Choroid plexus epithelial cell (primary cell): Measurements from ENCODE around the gene PRKN.
"Not testable (repeated sequence)": the region's sequence is repeated elsewhere in the genome, so short reads cannot be mapped to it uniquely, and the experiment has no call there.

ENCODE experiments used
- DNase-seq: peaks from one replicate; pipeline ENCODE4 v3.0.0-alpha.2; 2010; ENCODE audit warnings: low read depth
- H3K4me3 ChIP-seq: 2 replicates; pipeline ENCODE4 v1.5.1; 2011; ENCODE audit warnings: low read depth, mild to moderate bottlenecking, control low read depth, low read length, moderate library complexity
- TF ChIP-seq, protein P1 (sequence below): conservative IDR thresholded peaks from 2 replicates; pipeline ENCODE4 v1.5.1; 2011; ENCODE audit warnings: low read depth, mild to moderate bottlenecking, control low read depth, inconsistent platforms, low read length, moderate library complexity

The PRKN gene

DNA sequence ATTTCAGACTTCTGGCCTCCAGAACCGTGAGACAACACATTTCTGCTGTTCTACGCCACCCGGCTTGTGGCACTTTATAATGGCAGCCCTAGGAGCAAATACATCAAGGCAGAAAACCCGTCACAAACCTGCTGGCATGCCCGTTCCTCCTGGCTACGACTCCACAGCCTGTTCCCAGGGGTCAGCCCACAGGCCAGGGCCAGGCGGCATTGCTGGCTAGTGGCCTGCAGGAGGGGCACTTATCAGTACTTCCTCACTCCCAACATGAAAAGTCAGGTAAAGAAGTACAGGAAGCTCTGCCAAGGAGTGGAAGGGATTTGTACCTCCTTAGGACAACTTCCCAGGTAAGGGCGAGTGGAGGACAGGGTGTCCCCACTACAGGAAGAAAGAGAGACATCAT is 1230.6 kb downstream of the PRKN start:
- no peak overlapping the region for H3K4me3 ChIP-seq
- DNase-seq: no peak
- TF ChIP-seq, protein P1, sequence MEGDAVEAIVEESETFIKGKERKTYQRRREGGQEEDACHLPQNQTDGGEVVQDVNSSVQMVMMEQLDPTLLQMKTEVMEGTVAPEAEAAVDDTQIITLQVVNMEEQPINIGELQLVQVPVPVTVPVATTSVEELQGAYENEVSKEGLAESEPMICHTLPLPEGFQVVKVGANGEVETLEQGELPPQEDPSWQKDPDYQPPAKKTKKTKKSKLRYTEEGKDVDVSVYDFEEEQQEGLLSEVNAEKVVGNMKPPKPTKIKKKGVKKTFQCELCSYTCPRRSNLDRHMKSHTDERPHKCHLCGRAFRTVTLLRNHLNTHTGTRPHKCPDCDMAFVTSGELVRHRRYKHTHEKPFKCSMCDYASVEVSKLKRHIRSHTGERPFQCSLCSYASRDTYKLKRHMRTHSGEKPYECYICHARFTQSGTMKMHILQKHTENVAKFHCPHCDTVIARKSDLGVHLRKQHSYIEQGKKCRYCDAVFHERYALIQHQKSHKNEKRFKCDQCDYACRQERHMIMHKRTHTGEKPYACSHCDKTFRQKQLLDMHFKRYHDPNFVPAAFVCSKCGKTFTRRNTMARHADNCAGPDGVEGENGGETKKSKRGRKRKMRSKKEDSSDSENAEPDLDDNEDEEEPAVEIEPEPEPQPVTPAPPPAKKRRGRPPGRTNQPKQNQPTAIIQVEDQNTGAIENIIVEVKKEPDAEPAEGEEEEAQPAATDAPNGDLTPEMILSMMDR: no peak

DNA sequence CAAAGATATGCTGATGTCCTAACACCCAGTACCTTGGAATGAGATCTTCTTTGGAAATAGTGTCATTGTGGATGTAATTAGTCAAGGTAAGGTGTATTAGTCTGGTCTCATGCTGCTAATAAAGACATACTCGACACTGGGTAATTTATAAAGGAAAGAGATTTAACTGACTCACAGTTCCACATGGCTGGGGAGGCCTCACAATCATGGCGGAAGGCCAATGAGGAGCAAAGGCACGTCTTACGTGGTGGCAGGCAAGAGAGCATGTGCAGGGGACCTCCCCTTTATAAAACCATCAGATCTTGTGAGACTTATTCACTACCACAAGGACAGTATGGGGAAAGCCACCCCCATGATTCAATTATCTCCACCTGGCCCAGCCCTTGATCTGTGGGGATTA is 1231.3 kb downstream of the PRKN start:
- not testable (repeated sequence) for H3K4me3 ChIP-seq, DNase-seq

GRCh38 chr6:161494566-161494965 is 1233.0 kb downstream of the PRKN start:
- TF ChIP-seq, protein P1: no peak
- no peak overlapping the region for H3K4me3 ChIP-seq
- DNase-seq: no peak

GRCh38 chr6:161493576-161494118 is 1233.9 kb downstream of the PRKN start:
- no peak for DNase-seq
- TF ChIP-seq, protein P1: no peak
- H3K4me3 ChIP-seq: no peak overlapping the region

- TF ChIP-seq, protein P1: no peak
- H3K4me3 ChIP-seq: no peak overlapping the region
- DNase-seq: no peak
These were observed 1237.8 kb downstream of the PRKN start for GRCh38 chr6:161489626-161490306.

- no peak for DNase-seq
- TF ChIP-seq, protein P1: no peak
- H3K4me3 ChIP-seq: no peak overlapping the region
These were observed 1239.9 kb downstream of the PRKN start for GRCh38 chr6:161487694-161488093.

GRCh38 chr6:161487217-161487531 is 1240.4 kb downstream of the PRKN start:
- no peak overlapping the region for H3K4me3 ChIP-seq
- TF ChIP-seq, protein P1: no peak
- no peak for DNase-seq
